Stomach (tissue), 9 donors: Measurements from ENCODE around the gene ZGRF1. TPM values are rescaled to one million over a fixed set of nuclear protein-coding genes. Genes with fewer than 3 reads are reported as not detected.
A peak's percentile ranks its signal among the peaks of the same experiment; 100 is the strongest.
"Not testable (repeated sequence)": the region's sequence is repeated elsewhere in the genome, so short reads cannot be mapped to it uniquely, and the experiment has no call there.

Experiments used
- DNase-seq, 2 donors: peaks; one replicate each; pipeline versions ENCODE4 v3.0.0 to v3.0.0-alpha.2; 2013 to 2019
- H3K27ac ChIP-seq, 5 donors: fragments of 200-600 bp in 4 of 5; sonication (generic) in 4 of 5; one replicate each; pipeline ENCODE4 v1.5.1; 2013 to 2019; ENCODE audit warnings: mild to moderate bottlenecking in 1 of 5, moderate library complexity in 1 of 5
- H3K27me3 ChIP-seq, 3 donors: fragments of 200-600 bp; sonication (generic); one replicate each; pipeline ENCODE4 v1.5.1; 2017 to 2019; ENCODE audit warnings: mixed run types in 1 of 3
- H3K36me3 ChIP-seq, 4 donors: fragments of 200-600 bp; sonication (generic); 1 replicate in 3 of 4; 2 replicates in 1 of 4; pipeline ENCODE4 v1.5.1; 2016 to 2019
- H3K4me1 ChIP-seq, 4 donors: fragments of 200-600 bp; sonication (generic); one replicate each; pipeline ENCODE4 v1.5.1; 2016 to 2019
- H3K4me3 ChIP-seq, 4 donors: fragments of 200-600 bp; sonication (generic) in 3 of 4; one replicate each; pipeline ENCODE4 v1.5.1; 2016 to 2019; ENCODE audit warnings: mild to moderate bottlenecking in 1 of 4
- H3K9me3 ChIP-seq, 4 donors: fragments of 200-600 bp; sonication (generic); one replicate each; pipeline ENCODE4 v1.5.1; 2016 to 2019
- EP300 ChIP-seq: sonication (generic); formaldehyde crosslinking; IDR thresholded peaks from one replicate; pipeline ENCODE4 v1.6.1; 2017; ENCODE audit warnings: antibody characterized with exemption
- POLR2A ChIP-seq, 4 donors: fragments of 450-650 bp; IDR thresholded peaks; one replicate each; pipeline ENCODE4 v1.6.1; 2016; ENCODE audit warnings: antibody characterized with exemption in 4 of 4, control low read depth in 2 of 4, mild to moderate bottlenecking in 1 of 4, moderate library complexity in 1 of 4
- POLR2AphosphoS5 ChIP-seq, 3 donors: sonication (generic); formaldehyde crosslinking; IDR thresholded peaks; one replicate each; pipeline ENCODE4 v1.6.1; 2016; ENCODE audit warnings: antibody characterized with exemption in 3 of 3
- WGBS, 5 donors: extraction: QIAGEN DNeasy Blood & Tissue Kit in 3 of 5; methylation state at CpG; one replicate each; pipeline versions ENCODE4 v1.1.5 to v1.1.7; 2013 to 2018; 5-methylcytosine and 5-hydroxymethylcytosine counted together
- intact Hi-C: fragments of 100-400 bp; cut with DNase I; formaldehyde crosslinking; loops from one replicate; pipeline ENCODE4 v1.15.1; 2023; ENCODE audit warnings: low total_unique reads
- polyA plus RNA-seq, 3 donors: library from polyadenylated mRNA; stranded (reverse); fragments of 200-250 nt; gene quantifications; one replicate each; pipeline ENCODE4 v1.2.3, GENCODE V29; 2013
- total RNA-seq, 5 donors: library from RNA; depleted of rRNA; stranded (reverse); fragments of >200 nt; gene quantifications; one replicate each; pipeline versions ENCODE4 v1.1.0 to v1.2.3, GENCODE V29; 2014 to 2016
- TF ChIP-seq, protein P1 (sequence below), 7 experiments: fragments of 450-650 bp in 4 of 7; fragments of 200-600 bp in 3 of 7; sonication (generic) in 3 of 7; IDR thresholded peaks; one replicate each; pipeline ENCODE4 v1.5.1; 2016 to 2019; ENCODE audit warnings: antibody characterized with exemption in 7 of 7, control low read depth in 2 of 7, mild to moderate bottlenecking in 1 of 7
- donor health status: healthy with polysubstance abuse.
- donor health status: Bipolar disorder and iron deficiency.
- donor health status: healthy.

ZGRF1 gene
- total and polyA plus RNA-seq, 8 donors = 0.46 to 20.6 (median 3.0) TPM

DNA sequence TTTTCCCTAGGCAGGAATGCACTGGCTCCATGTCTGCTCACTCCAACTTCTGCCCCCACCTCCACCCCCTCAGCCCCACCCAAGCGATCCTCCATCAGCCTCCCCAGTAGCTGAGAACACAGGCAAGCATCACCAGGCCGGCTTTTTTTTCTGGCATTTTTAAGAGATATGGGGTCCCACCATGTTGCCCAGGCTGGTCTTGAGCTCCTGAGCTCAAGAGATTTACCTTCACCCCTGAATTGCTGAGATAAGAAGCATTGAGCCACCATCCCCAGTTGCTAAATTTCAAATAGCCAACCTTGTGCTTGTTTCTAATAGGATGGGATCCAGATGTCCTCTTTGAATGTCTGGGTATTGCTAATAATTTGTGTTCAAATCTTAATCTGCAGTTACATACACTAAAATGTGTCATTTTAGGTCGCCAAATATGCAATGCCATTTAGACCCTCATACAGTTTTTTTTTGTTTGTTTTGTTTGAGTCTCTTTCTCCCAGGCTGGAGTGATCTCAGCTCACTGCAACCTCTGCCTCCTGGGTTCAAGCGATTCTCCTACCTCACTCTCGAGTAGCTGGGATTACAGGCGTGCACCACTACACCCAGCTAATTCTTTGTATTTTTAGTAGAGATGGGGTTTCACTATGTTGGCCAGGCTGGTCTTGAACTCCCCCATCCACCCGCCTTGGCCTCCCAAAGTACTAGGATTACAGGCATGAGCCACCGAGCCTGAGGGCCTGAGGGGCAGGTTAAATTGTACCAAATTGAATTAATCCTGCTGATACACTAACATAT, 9.0 kb upstream of the ZGRF1 start:
- H3K27ac ChIP-seq = no peak overlapping the region
- H3K9me3 ChIP-seq = no peaks in the 10 kb centered on the region
- peaks cover 34 to 77% (median 71%) of the 10 kb centered on the region in 4 donors for H3K36me3 ChIP-seq
- no peak for DNase-seq
- TF ChIP-seq POLR2AphosphoS5 (IDR thresholded peaks at IDR 0.05) = no peak
- TF ChIP-seq, protein P1, sequence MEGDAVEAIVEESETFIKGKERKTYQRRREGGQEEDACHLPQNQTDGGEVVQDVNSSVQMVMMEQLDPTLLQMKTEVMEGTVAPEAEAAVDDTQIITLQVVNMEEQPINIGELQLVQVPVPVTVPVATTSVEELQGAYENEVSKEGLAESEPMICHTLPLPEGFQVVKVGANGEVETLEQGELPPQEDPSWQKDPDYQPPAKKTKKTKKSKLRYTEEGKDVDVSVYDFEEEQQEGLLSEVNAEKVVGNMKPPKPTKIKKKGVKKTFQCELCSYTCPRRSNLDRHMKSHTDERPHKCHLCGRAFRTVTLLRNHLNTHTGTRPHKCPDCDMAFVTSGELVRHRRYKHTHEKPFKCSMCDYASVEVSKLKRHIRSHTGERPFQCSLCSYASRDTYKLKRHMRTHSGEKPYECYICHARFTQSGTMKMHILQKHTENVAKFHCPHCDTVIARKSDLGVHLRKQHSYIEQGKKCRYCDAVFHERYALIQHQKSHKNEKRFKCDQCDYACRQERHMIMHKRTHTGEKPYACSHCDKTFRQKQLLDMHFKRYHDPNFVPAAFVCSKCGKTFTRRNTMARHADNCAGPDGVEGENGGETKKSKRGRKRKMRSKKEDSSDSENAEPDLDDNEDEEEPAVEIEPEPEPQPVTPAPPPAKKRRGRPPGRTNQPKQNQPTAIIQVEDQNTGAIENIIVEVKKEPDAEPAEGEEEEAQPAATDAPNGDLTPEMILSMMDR (IDR thresholded peaks at IDR 0.05) = no peak
- TF ChIP-seq POLR2A (IDR thresholded peaks at IDR 0.05) = no peak
- no peak for TF ChIP-seq EP300
- no peak overlapping the region for H3K4me3 ChIP-seq
- H3K4me1 ChIP-seq = peaks cover 0 to 23% (median 6%) of the 10 kb centered on the region in 4 donors
- intact Hi-C loops = no loop called here
- no peaks in the 10 kb centered on the region for H3K27me3 ChIP-seq
- WGBS, 5 donors = 71 to 83% (median 76%) methylated on average over 8 of the region's 8 CpGs

DNA sequence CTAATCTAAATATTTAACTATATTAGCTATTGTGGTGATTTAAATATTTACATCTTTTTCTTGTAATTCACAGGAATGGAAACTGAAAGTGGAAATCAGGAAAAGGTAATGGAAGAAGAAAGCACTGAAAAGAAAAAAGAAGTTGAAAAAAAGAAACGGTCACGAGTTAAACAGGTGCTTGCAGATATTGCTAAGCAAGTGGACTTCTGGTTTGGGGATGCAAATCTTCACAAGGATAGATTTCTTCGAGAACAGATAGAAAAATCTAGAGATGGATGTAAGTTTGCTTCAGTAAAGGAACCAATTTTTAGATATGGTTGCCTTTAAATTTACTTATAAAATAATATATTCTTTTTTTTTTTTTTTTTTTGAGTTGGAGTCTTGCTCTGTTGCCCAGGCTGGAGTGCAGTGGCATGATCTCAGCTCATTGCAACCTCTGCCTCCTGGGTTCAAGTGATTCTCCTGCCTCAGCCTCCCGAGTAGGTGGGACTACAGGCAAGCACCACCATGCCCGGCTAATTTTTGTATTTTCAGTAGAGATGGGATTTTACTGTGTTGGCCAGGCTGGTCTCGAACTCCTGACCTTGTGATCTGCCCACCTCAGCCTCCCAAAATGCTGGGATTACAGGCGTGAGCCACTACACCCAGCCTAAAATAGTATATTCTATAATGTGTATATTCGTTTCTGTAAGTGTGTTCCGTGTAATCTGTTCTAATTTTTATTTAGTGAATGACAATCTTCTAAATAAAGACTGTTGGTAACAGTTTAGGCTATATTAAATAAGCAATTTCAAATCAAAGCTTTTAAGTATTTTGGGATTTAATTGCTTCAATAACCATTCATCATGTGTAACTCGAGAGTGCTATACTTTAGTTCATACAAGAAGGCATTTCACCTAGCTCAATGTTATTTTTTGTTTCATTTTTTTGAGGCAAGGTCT, 8.2 kb upstream of the ZGRF1 start:
- Histone ChIP-seq H3K4me1 (peaks cover 0 to 26% (median 11%) of the 10 kb centered on the region in 4 donors), H3K36me3 (peaks cover 34 to 69% (median 64%) of the 10 kb centered on the region in 4 donors)
- H3K27me3 ChIP-seq, H3K9me3 ChIP-seq, DNase-seq, H3K4me3 ChIP-seq, intact Hi-C loops, H3K27ac ChIP-seq: not testable (repeated sequence)
- 77 to 86% (median 85%) methylated on average over 10 of the region's 10 CpGs for WGBS, 5 donors

DNA sequence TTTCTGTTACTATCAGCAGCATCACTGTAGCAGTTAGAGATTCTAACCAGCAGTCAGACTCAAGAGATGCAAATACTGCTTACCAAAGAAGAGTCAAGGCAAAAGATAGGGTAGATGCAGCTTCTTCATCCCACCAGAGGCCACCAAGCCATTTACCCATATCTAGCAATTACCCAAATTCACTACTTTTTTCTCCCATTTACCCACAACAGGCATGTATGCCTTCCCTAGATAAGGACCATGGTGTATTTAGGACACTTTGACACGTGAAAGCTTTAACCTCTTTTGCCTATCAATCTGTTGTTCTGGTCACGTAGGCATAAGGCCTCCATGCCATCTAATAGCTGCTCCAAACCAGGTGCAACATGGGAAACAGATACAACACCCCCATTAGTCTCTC, 5.8 kb upstream of the ZGRF1 start:
- intact Hi-C loops = no loop called here
- TF ChIP-seq POLR2AphosphoS5 (IDR thresholded peaks at IDR 0.05) (no peak), POLR2A (IDR thresholded peaks at IDR 0.05) (no peak), EP300 (no peak)
- TF ChIP-seq, protein P1 (IDR thresholded peaks at IDR 0.05) = no peak
- 68 to 87% (median 73%) methylated on average over 2 of the region's 2 CpGs for WGBS, 5 donors
- DNase-seq = no peak
- Histone ChIP-seq H3K4me3 (no peak overlapping the region), H3K4me1 (peaks cover 6 to 49% (median 28%) of the 10 kb centered on the region in 4 donors), H3K9me3 (no peaks in the 10 kb centered on the region), H3K36me3 (peaks cover 23 to 46% (median 41%) of the 10 kb centered on the region in 4 donors), H3K27me3 (no peaks in the 10 kb centered on the region), H3K27ac (no peak overlapping the region)

- DNase-seq = no peak
- Histone ChIP-seq H3K27ac (peak overlapping the region; percentile 90 to 98 (median 94)), H3K9me3 (no peaks in the 10 kb centered on the region), H3K4me1 (peaks cover 6 to 53% (median 31%) of the 10 kb centered on the region in 4 donors), H3K4me3 (peak overlapping the region; percentile 53 to 80 (median 59)), H3K36me3 (peaks cover 0 to 7% (median 1%) of the 10 kb centered on the region in 4 donors), H3K27me3 (no peaks in the 10 kb centered on the region)
- TF ChIP-seq, protein P1 (IDR thresholded peaks at IDR 0.05) = peak in 1 of 7 experiments; percentile 9
- TF ChIP-seq POLR2A (IDR thresholded peaks at IDR 0.05) (no peak), EP300 (no peak), POLR2AphosphoS5 (IDR thresholded peaks at IDR 0.05) (no peak)
- intact Hi-C loops = no loop called here
- WGBS, 5 donors = 0 to 1% (median 1%) methylated on average over 8 of the region's 8 CpGs
Observed at GRCh38 chr4:112637552-112637866, 800 bp upstream of the ZGRF1 start.
